Large intestine (tissue), 3 donors: Measurements from ENCODE around the gene CLEC1B. TPM values are rescaled to one million over a fixed set of nuclear protein-coding genes. Genes with fewer than 3 reads are reported as not detected.
"Not testable (repeated sequence)": the region's sequence is repeated elsewhere in the genome, so short reads cannot be mapped to it uniquely, and the experiment has no call there.

Source experiments
- DNase-seq, 2 donors: peaks; one replicate each; pipeline versions ENCODE4 v3.0.0 to v3.0.0-alpha.2; 2013
- H3K27ac ChIP-seq: one replicate; pipeline ENCODE4 v1.5.1; 2013; ENCODE audit warnings: low read length
- H3K27me3 ChIP-seq: 2 replicates; pipeline ENCODE4 v1.6.1; 2013; ENCODE audit warnings: low read length; ENCODE audit not compliant: control insufficient read depth, insufficient read depth
- H3K36me3 ChIP-seq: 2 replicates; pipeline ENCODE4 v1.6.1; 2013; ENCODE audit warnings: low read length; ENCODE audit not compliant: control insufficient read depth, insufficient read depth
- H3K4me1 ChIP-seq: one replicate; pipeline ENCODE4 v1.6.1; 2013; ENCODE audit warnings: low read length; ENCODE audit not compliant: control insufficient read depth, insufficient read depth
- H3K4me3 ChIP-seq: one replicate; pipeline ENCODE4 v1.5.1; 2013; ENCODE audit warnings: low read length
- H3K9me3 ChIP-seq: one replicate; pipeline ENCODE4 v1.6.1; 2013; ENCODE audit warnings: mild to moderate bottlenecking, low read depth, low read length, moderate library complexity; ENCODE audit not compliant: control insufficient read depth
- WGBS: methylation state at CpG from one replicate; pipeline ENCODE4 v1.1.5; 2013; ENCODE audit warnings: low lambda C conversion rate; ENCODE audit not compliant: insufficient coverage; 5-methylcytosine and 5-hydroxymethylcytosine counted together
- polyA plus RNA-seq: library from polyadenylated mRNA; unstranded; fragments of 120-200 nt; gene quantifications from one replicate; pipeline ENCODE4 v1.2.1, GENCODE V29; 2013

The CLEC1B gene
- polyA plus RNA-seq, 1 donor: 0.19 TPM

GRCh38 chr12:9975614-9976013 is 23.3 kb downstream of the CLEC1B start:
- Histone ChIP-seq H3K4me3 (no peak overlapping the region), H3K9me3 (no peaks in the 10 kb centered on the region), H3K36me3 (no peaks in the 10 kb centered on the region), H3K27me3 (no peaks in the 10 kb centered on the region), H3K27ac (no peak overlapping the region), H3K4me1 (no peaks in the 10 kb centered on the region)
- no peak for DNase-seq
- WGBS: no CpG with 5 or more reads among the region's 2 CpGs

GRCh38 chr12:9974731-9975130 is 24.2 kb downstream of the CLEC1B start:
- not testable (repeated sequence) for H3K4me1 ChIP-seq, H3K27me3 ChIP-seq, H3K27ac ChIP-seq, H3K9me3 ChIP-seq, H3K36me3 ChIP-seq, DNase-seq, H3K4me3 ChIP-seq
- WGBS: 100% methylated on average over 1 of the region's 2 CpGs

- Histone ChIP-seq H3K27me3 (no peaks in the 10 kb centered on the region), H3K4me1 (no peaks in the 10 kb centered on the region), H3K27ac (no peak overlapping the region), H3K36me3 (no peaks in the 10 kb centered on the region), H3K9me3 (no peaks in the 10 kb centered on the region), H3K4me3 (no peak overlapping the region)
- DNase-seq: no peak
- 100% methylated on average over 1 of the region's 1 CpG for WGBS
Measured at GRCh38 chr12:9973949-9974348, 25.0 kb downstream of the CLEC1B start.

DNA sequence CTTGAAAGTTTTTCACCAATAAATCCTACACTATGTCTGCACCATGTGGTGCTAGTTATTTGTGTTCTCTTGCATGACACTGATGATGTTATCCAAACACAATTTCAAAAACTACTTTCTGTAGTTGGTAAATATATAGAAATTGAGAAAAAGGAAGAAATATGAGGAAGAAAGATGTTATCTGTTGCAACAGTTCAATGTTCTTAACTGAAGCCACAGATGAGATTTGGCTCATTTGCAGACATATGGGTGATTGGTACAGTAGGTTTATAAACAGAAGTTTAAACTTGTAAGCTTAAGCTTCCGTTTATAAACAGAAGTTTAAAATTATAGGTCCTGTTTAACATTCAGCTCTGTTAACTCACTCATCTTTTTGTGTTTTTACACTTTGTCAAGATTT is 27.7 kb downstream of the CLEC1B start, which contains the start of gene CLEC12A:
Gene CLEC12A, plus strand, starts transcription at position 229 of the 400 bp plus-strand sequence. CDS start 188 bp downstream, outside the sequence.
- Histone ChIP-seq H3K27ac (no peak within 1 kb of the TSS), H3K4me3 (no peak within 1 kb of the TSS), H3K36me3 (no peaks in the 10 kb centered on the region), H3K27me3 (no peaks in the 10 kb centered on the region), H3K9me3 (no peaks in the 10 kb centered on the region), H3K4me1 (no peaks in the 10 kb centered on the region)
- 78% methylated on average over 1 of the region's 1 CpG for WGBS
- DNase-seq: no peak

GRCh38 chr12:9969673-9970072 is 29.2 kb downstream of the CLEC1B start:
- DNase-seq: no peak
- H3K36me3 ChIP-seq: no peaks in the 10 kb centered on the region
- H3K4me1 ChIP-seq: no peaks in the 10 kb centered on the region
- H3K4me3 ChIP-seq: no peak overlapping the region
- WGBS: no CpG with 5 or more reads among the region's 2 CpGs
- H3K27ac ChIP-seq: no peak overlapping the region
- no peaks in the 10 kb centered on the region for H3K27me3 ChIP-seq
- no peaks in the 10 kb centered on the region for H3K9me3 ChIP-seq

DNA sequence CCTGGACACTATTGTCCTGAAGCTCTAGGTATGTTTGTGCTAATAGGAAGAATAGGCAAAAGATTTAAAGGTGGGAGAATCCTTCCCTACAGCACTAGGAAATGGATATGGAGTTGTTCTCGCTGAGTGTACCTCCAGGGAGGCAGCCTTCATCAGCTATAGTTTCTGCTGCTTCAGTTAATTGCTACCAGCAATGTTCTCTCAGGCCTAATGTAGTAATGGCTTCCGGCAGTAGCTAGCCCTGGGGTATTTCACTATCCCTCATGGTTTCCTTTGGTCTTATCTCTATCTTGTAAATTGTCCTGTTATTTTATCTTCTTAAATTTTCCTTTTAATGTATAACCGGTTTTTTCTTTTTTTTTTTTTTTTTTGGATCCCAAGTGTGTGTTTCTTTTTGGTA is 37.0 kb downstream of the CLEC1B start:
- Histone ChIP-seq H3K27ac (no peak overlapping the region), H3K9me3 (no peaks in the 10 kb centered on the region), H3K36me3 (no peaks in the 10 kb centered on the region), H3K4me1 (no peaks in the 10 kb centered on the region), H3K27me3 (no peaks in the 10 kb centered on the region), H3K4me3 (no peak overlapping the region)
- DNase-seq: no peak
- WGBS: 61% methylated on average over 3 of the region's 3 CpGs

- Histone ChIP-seq H3K9me3 (no peaks in the 10 kb centered on the region), H3K27me3 (no peaks in the 10 kb centered on the region), H3K4me3 (no peak overlapping the region), H3K27ac (no peak overlapping the region), H3K36me3 (no peaks in the 10 kb centered on the region), H3K4me1 (no peaks in the 10 kb centered on the region)
- WGBS: no CpG with 5 or more reads among the region's 3 CpGs
- no peak for DNase-seq
Measured at GRCh38 chr12:9961106-9961505, 37.8 kb downstream of the CLEC1B start.

DNA sequence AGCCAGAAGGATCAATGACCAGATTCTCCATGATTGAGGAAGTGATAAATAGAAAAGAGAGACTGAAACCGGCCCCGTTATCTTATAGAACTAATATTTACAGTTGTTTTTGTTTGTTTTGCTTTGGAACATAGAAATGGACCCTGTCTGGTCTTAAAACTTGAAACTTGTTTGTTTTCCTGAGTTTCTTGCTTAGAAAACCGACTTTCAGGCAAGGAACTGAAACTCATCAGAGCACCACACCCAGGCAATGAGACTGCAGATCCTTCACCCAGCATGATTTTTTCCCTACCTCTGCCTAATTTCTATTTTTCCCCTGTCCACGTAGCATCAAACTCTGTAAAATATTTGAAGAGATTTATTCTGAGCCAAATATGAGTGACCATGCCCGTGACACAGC is 38.3 kb downstream of the CLEC1B start:
- H3K9me3 ChIP-seq: no peaks in the 10 kb centered on the region
- WGBS: 39% methylated on average over 3 of the region's 5 CpGs

DNA sequence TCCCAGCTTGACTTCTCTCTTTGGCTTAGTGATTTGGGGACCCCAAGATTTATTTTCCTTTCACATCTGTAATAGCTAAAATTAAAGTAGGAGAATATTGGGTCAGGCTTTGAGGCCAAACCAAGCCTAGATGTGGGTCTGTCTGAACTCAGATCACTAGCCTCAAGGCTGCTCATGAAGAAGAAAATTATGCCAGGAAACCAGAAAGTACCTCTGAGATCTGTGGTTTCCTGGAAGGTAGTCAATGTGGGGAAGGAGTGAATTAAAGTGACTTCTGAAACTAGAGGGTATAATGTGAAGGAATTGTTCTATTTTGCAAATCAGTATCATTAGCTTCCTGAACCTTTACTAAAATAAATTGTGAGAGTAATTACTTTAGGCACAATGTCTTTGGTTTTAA is 41.1 kb downstream of the CLEC1B start:
- H3K36me3 ChIP-seq: no peaks in the 10 kb centered on the region
- H3K27ac ChIP-seq: no peak overlapping the region
- H3K27me3 ChIP-seq: no peaks in the 10 kb centered on the region
- no peak overlapping the region for H3K4me3 ChIP-seq
- DNase-seq: no peak
- H3K9me3 ChIP-seq: no peaks in the 10 kb centered on the region
- no peaks in the 10 kb centered on the region for H3K4me1 ChIP-seq

More for the DNA sequence above, 38.3 kb downstream of the CLEC1B start:
- no peak overlapping the region for H3K4me3 ChIP-seq
- no peak for DNase-seq
- H3K27me3 ChIP-seq: no peaks in the 10 kb centered on the region
- H3K27ac ChIP-seq: no peak overlapping the region
- no peaks in the 10 kb centered on the region for H3K36me3 ChIP-seq
- H3K4me1 ChIP-seq: no peaks in the 10 kb centered on the region

DNA sequence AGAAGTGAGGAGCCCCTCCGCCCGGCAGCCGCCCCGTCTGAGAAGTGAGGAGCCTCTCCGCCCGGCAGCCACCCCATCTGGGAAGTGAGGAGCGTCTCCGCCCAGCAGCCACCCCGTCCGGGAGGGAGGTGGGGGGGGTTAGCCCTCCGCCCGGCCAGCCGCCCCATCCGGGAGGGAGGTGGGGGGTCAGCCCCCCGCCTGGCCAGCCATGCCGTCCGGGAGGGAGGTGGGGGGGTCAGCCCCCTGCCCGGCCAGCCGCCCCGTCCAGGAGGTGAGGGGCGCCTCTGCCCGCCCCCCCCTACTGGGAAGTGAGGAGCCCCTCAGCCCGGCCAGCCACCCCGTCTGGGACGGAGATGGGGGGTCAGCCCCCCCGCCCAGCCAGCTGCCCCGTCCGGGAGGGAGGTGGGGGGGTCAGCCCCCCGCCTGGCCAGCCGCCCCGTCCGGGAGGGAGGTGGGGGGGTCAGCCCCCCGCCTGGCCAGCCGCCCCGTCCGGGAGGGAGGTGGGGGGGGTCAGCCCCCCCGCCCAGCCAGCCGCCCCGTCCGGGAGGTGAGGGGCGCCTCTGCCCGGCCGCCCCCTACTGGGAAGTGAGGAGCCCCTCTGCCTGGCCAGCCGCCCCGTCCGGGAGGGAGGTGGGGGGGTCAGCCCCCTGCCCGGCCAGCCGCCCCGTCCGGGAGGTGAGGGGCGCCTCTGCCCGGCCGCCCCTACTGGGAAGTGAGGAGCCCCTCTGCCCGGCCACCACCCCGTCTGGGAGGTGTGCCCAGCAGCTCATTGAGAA is 45.8 kb downstream of the CLEC1B start:
- not testable (repeated sequence) for H3K4me1 ChIP-seq, DNase-seq, H3K9me3 ChIP-seq, H3K36me3 ChIP-seq, H3K27ac ChIP-seq, H3K27me3 ChIP-seq, H3K4me3 ChIP-seq
- no CpG with 5 or more reads among the region's 55 CpGs for WGBS

DNA sequence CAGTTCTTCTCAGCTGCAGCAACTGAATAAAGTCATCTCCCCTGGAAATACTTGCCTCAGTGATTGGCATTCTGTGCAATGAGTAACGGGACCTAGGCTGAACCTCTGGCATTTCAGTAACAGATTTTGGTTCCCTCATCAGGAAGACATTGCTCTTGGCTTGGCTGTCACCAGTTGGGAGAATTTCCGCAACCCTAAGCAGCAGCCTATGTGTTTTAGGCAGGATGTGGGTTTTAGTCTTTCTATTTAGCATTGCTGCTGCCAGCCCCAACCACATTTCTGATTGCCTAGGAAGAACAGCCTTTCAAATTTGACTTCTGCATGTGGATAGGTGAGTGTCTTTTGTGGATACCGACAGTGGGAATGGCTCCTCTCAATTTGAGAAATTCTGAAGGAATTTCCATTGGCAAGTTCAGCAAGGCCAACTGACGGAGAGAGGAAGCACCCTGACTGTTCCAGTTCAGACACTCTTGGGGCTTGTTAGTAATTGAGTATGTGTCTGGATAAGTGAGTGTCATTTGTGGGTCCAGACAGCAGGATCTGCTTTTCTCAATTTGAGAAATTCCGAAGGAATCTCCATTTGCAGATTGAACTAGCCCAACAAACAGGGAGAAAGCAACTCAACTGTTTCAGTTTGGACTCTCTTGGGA is 47.8 kb downstream of the CLEC1B start:
- no peaks in the 10 kb centered on the region for H3K4me1 ChIP-seq

More for the DNA sequence above, 47.8 kb downstream of the CLEC1B start:
- H3K36me3 ChIP-seq: no peaks in the 10 kb centered on the region
- H3K27me3 ChIP-seq: no peaks in the 10 kb centered on the region
- no peak overlapping the region for H3K4me3 ChIP-seq
- H3K27ac ChIP-seq: no peak overlapping the region
- no peak for DNase-seq
- no CpG with 5 or more reads among the region's 5 CpGs for WGBS
- no peaks in the 10 kb centered on the region for H3K9me3 ChIP-seq
